NT2/D1 (cell line): Measurements from ENCODE around the gene TBXAS1.

Experiments used
- SUZ12 ChIP-seq: IDR thresholded peaks from 2 replicates; pipeline ENCODE4 v1.6.1; 2011; ENCODE audit not compliant: insufficient read length, insufficient read depth; ENCODE audit errors: extremely low read depth
- YY1 ChIP-seq: IDR thresholded peaks from 2 replicates; pipeline ENCODE4 v1.6.1; 2011; ENCODE audit not compliant: insufficient read length, insufficient read depth
- ZNF274 ChIP-seq: IDR thresholded peaks from 2 replicates; pipeline ENCODE4 v1.6.1; 2011; ENCODE audit warnings: mild to moderate bottlenecking, low read depth, low read length

GRCh38 chr7:139995017-139995915, 166.2 kb downstream of the TBXAS1 start:
- TF ChIP-seq ZNF274, result no peak
- TF ChIP-seq YY1, result no peak
- TF ChIP-seq SUZ12, result no peak
